DLD1 (cell line): ENCODE measurements around the gene INTS6L.
"Not testable (repeated sequence)": the region's sequence is repeated elsewhere in the genome, so short reads cannot be mapped to it uniquely, and the experiment has no call there.

Experiments
- in situ Hi-C: cut with HindIII; loops from 2 replicates; pipeline ENCODE4 v1.10.0; 2017; ENCODE audit warnings: low sequenced_read_pairs

INTS6L gene

DNA sequence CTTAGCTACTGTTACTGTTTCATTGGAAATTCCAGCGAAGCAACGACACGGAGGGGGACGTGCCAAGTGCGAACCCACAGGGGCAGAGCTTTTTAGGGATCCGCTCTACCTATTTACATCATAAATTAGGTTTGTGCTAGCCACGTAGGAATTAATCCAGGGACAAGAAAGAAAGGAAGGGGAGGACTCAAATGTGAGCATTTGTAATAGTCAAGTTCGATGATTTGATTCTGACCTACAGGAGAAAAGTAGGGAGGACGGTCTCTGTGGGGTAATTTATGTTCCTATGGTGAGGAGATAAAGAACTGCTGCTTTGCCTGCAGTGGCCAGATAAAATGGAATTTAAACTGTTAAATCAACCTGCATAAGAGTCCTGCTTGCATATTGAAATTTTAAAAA, 1.7 kb downstream of the INTS6L start:
- in situ Hi-C loops: no loop called here

DNA sequence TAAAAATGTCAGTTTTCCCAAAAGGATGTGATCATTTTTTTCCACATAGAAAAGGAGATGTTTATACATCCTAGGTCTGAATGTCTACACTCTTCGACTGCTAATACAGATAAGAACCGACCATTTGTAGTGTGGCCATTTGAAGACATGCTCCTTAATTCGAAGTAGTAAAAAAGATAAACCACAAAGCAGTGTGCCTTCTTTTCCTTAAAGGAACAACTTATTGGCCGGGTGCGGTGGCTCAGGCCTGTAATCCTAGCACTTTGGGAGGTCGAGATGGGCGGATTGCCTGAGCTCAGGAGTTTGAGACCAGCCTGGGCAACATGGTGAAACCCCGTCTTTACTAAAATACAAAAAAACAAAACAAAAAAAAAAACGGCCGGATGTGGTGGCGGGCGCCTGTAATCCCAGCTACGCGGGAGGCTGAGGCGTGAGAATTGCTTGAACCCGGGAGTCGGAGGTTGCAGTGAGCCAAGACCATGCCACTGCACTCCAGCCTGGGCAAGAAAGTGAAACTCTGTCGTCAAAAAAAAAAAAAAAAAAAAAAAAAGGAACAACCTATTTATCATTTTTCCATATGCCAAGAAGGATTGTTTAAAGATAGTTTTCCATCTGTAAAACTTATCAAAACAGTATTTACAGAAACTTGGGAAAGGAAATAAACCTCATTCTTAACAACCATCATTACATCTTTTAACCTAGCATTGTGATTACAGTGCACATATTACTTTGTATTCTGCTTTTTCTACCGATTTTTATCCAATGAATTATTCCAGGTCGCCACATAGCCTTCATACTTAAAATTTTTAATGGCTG, 2.6 kb downstream of the INTS6L start:
- in situ Hi-C loops: no loop called here

DNA sequence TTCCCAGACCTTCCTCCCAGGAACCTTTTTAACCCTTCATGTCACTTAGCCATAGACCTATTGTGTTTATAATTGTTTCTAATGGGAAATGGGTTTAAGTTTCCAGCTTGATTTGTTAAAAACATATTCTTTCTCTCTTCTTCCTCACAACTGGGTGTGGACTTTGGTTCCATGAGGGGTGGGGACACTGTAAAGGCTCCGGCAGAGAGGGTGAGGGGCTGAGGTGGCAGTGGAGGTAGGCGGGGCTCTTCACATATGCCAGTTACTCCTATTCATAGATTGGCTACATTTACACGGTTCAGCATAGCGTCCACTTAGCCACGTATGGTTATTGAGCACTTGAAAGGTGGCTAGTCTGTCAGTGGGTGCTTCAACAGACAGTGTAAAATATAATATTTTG, 7.8 kb downstream of the INTS6L start:
- in situ Hi-C loops: no loop called here

DNA sequence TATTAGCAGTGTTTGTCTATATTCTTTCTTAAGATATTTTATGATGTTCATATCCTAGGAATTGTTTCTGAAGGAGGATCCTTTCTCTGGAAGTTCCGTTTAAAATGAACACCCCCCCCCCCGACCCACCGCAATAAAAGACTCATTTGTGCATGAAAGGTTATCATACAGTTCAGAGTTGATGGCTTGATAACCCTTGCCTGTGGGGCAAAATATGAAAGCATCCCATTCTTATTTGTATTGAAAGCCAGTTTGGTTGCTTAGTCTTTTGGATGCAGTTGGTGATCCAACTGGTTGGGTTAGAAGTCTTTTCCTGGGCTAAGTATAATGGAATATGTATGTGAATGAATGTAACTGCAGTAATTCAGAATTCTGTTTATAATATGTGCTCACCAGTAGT, 8.3 kb downstream of the INTS6L start:
- in situ Hi-C loops: no loop called here

- in situ Hi-C loops: no loop called here
Measured at GRCh38 chrX:135530097-135530496, 9.6 kb downstream of the INTS6L start.

- in situ Hi-C loops: no loop called here
Measured at GRCh38 chrX:135531813-135532212, 11.4 kb downstream of the INTS6L start.

DNA sequence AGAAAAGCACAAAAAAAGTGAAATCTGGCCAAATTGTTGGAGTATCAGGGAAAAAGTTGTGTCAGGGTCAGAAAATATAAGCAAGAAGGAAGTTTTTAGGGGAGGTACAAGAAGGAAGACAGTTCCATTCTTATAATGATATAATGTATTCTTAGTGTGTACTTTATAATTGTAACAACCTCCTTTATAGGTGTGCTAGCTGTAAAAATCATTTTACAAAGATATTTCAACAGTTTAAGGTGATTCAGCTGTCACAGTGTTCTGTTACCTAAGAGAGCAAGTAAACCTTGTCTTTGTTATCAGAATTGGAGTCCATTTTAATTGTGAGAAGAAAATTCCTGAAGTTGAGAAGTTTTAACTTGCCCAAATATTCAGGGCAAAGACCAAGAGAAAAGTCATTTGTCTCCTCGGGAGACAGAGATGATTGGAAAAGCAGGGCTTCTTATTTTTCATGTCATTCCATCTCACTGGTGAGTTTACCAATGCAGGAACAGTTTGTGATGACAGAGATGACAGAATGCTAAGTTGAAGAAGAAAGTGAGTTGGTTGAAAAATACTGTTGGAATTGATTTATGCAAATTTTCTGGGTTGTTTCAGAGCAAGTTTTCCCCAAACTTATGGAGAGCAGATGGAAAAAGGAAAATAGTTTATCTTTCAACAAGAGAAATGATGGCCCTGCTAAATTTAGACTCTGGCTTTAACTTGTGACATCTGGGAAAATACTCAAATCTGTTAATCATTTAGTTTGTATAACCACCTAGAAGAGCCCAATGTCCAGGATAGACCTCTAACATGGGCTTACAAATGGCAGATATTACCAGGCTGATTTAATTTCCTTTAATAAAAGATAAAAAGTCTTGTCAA, 14.8 kb downstream of the INTS6L start:
- in situ Hi-C loops: no loop called here

- in situ Hi-C loops: no loop called here
Measured at GRCh38 chrX:135536877-135537276, 16.4 kb downstream of the INTS6L start.

- in situ Hi-C loops: no loop called here
Measured at GRCh38 chrX:135541351-135541750, 20.9 kb downstream of the INTS6L start.

DNA sequence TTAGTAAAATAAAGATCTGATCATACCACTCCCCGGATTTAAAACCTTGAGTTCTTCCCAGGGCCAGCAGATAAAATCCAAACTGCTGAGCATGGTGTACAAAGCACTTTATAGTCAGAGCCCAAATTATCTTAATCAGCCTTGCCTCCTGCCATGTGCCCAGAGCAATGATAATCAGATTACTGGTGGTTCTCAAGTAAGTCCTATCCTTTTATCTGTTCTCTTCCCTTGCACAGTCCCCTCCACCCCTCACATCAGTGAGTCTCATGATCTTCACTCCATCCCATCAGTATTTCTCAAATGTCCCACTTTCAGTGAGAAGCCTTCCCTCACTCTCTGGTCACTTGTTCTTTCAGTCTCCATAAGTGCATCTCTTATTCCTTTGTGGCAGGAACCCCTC, 22.7 kb downstream of the INTS6L start:
- in situ Hi-C loops: no loop called here

- in situ Hi-C loops: no loop called here
Measured at GRCh38 chrX:135543924-135544323, 23.5 kb downstream of the INTS6L start.

GRCh38 chrX:135544338-135544948, 24.0 kb downstream of the INTS6L start:
- in situ Hi-C loops: no loop called here

DNA sequence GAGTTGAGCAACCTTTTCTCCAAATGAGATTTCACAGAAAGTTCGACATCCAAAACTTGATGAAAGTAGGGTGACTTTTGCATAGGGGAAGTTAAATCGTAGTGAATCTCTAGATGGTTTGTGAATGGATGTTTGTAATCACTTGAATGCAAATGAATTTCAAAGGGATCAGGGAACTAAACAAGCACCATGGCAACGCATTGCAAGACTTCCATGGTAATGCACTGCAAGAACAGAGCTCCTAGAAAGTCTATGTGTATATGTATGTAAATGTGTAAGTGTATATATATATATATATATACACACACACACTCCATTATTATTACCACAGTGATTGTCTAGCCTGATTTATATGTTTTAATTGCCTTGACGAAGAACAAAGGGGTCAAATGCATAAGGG, 27.3 kb downstream of the INTS6L start:
- in situ Hi-C loops: no loop called here

DNA sequence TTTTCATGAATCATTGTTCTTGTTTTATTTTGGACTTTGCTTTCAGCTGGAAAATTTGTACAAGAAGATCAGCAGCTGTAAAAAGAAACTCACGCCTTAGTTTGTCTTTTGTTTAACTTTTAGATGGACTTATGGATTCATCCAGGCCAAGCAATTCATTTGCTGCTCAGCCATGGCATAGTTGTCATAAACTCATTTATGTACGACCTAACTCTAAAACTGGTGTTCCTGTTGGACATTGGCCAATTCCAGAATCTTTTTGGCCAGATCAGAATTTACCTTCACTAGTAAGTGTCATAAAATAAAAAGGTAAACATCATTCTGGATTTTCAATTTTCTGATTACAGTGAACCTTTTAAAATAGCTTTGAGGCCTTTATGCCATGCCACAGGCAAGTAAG, 29.1 kb downstream of the INTS6L start:
- in situ Hi-C loops: no loop called here

DNA sequence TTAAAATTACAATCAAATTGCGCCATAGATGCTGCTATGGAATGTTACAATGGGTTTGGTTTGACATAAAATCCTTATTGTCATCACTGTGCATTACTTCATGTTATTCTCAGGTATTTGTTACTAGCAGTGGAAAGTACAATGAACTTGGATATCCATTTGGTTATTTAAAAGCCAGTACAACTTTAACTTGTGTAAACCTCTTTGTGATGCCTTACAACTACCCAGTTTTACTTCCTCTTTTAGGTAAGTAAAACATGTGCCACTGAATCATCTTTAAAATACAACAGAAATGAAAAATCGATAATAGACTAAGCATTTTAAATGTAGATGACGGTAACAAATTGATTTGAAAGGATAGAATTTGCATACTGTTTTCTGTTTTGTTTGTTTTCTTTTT, 35.6 kb downstream of the INTS6L start:
- in situ Hi-C loops: no loop called here

DNA sequence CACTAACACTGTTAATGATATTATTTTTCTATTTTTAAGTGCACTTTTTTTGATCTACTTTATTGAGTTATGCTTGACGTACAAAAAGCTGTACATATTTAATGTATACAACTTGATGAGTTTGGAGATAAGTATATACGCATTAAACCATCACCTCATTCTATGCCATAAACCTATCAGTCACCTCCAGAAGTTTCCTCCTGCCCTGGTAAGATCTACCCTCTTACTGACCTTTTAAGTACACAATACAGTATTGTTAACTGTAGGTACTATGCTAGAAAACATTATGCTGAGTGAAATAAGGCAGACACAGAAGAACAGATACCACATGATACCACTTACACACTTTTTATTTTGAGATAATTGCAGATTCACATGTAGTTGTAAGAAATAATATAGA, 36.9 kb downstream of the INTS6L start:
- in situ Hi-C loops: no loop called here

GRCh38 chrX:135572436-135572835, 52.0 kb downstream of the INTS6L start:
- in situ Hi-C loops: no loop called here

- in situ Hi-C loops: no loop called here
Measured at GRCh38 chrX:135581496-135581895, 61.0 kb downstream of the INTS6L start.

DNA sequence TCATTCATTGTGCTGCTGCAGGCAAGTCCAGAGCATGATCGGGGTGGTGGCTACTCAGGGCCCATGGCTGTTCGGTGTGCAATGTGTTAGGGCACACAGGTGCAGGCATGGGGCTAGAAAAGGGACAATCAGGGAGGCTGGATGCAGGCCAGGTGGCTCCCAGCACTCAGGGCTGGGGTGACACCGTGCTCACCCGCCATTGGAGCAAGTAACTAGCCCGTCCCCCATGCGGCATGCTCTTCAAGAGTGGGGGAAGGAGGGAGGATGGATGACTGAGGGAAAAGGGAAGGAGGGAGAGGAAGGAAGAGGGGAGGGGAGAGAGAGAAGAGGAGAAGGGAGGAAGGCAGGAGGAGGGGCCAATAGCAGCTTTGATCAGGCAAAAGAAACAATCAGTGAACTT, 64.7 kb downstream of the INTS6L start:
- in situ Hi-C loops: no loop called here

GRCh38 chrX:135591871-135592270, 71.4 kb downstream of the INTS6L start:
- in situ Hi-C loops: no loop called here

DNA sequence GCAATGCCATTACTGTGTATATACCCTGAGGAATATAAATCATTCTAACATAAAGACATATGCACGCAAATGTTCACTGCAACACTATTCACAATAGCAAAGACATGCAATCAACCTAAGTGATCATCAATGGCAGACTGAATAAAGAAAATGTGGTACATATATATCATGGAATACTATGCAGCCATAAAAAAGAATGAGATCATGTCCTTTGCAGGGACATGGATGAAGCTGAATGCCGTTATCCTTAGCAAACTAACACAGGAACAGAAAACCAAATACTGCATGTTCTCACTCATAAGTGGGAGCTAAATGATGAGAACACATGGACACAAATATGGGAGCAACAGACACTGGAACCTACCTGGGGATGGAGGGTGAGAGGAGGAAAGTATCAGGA, 73.6 kb downstream of the INTS6L start:
- in situ Hi-C loops: not testable (repeated sequence)

GRCh38 chrX:135594453-135594852, 74.0 kb downstream of the INTS6L start:
- in situ Hi-C loops: not testable (repeated sequence)
